GM18526 (cell line): ENCODE measurements around the gene SERPINI1.

Experiments used
- POLR2A ChIP-seq: IDR thresholded peaks from 3 replicates; pipeline ENCODE4 v1.6.1; 2011; ENCODE audit not compliant: insufficient read length; ENCODE audit errors: extremely low read depth

The SERPINI1 gene, protein sequence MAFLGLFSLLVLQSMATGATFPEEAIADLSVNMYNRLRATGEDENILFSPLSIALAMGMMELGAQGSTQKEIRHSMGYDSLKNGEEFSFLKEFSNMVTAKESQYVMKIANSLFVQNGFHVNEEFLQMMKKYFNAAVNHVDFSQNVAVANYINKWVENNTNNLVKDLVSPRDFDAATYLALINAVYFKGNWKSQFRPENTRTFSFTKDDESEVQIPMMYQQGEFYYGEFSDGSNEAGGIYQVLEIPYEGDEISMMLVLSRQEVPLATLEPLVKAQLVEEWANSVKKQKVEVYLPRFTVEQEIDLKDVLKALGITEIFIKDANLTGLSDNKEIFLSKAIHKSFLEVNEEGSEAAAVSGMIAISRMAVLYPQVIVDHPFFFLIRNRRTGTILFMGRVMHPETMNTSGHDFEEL

GRCh38 chr3:167735233-167736138 is at the start of gene SERPINI1:
TSS of gene SERPINI1 (plus strand) at chr3:167735721. CDS start at chr3:167789129, 53,408 bp downstream.
- TF ChIP-seq POLR2A = peak; percentile 77

DNA sequence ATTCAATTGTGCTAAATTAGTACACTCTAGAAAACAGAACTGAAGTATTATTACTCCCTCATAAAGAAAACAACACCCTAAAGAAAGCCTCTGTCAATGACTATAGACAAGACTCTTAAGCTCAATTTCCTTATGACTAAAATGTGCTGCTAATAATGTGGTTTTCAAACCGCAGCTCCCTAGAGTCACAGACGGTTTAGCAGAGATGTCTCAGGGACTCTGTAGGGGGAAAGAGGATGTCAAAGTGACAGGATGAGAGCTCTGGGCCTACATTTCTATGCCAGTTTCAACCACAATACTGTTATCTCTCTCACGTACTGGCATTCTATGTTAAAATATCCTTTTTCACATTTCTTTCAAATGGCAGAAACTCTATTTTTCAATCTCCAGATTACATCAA is 44.2 kb upstream of the SERPINI1 start:
- TF ChIP-seq POLR2A = no peak

GRCh38 chr3:167694121-167694520 is 41.4 kb upstream of the SERPINI1 start:
- TF ChIP-seq POLR2A = no peak

DNA sequence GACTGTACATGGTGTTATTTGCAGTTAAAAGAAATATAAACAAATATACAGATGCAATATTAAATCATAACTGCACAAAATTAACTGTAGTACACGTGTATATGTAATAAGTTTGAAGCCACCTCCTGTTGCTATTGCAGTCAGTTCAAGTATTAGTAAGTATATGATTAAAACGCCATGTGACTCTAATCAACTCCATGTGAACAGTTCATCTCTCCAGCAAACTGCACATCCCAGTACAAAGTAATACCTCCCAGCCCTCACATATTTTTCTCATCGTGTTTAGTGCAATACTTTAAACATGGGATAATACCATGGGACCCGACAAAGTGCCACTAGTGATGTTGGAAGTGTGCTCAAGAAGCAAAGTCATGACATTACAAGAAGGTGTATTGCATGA is 35.5 kb upstream of the SERPINI1 start:
- TF ChIP-seq POLR2A = no peak

DNA sequence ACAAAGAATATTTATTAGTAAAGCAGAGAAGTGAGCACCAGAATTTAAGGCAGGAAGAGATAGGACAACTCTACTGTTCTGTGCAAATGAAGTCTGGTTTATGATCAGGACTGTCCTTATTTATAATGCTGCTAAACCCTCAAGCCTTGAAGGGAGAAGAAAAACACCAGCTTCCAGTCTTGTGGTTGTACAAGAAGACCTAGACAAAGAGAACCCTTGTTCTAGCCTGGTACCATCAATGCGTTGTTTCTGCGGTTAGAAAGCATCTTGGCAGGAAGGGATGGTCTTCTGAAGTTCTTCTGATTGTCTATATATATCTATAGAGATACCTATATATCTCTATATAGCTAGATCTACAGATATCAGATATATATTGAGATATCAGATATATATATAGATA is 34.6 kb upstream of the SERPINI1 start:
- no peak for TF ChIP-seq POLR2A

DNA sequence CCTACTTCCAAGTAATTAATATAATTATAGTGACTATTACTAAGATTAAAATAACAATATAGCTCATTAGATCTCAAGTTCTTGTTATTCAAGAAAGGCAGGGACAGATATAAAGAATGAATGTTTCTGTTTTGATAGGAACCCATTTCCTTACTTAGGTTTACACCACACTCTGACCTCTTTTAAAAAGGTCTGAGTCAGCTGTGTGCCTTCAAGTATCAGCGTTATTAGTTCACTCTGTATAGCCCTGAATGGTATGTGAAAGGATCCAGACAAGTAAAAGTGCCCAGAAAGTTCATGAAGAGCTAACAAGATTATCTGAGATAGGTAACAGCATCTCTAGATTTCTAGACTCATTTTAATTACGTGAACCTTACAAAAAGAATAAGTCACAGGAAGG is 29.7 kb upstream of the SERPINI1 start:
- no peak for TF ChIP-seq POLR2A

DNA sequence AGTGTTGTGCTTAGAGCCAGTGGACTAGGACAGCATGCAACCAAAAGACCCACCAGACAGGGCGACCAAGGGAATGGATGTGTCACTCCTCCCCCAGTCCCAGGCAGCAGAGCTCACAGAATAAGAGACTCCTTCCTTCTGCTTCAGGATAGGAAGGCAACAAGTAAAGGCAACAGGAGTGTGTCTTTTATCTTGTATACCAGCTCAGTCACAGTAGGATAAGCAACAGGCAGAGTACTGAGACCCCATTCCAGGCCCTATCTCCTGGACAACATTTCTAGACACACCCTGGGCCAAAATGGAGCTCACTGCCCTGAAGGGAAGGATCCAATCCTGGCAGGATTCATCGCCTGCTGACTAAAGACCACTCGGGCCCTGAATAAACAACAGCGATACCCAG is 25.8 kb upstream of the SERPINI1 start:
- TF ChIP-seq POLR2A = no peak

DNA sequence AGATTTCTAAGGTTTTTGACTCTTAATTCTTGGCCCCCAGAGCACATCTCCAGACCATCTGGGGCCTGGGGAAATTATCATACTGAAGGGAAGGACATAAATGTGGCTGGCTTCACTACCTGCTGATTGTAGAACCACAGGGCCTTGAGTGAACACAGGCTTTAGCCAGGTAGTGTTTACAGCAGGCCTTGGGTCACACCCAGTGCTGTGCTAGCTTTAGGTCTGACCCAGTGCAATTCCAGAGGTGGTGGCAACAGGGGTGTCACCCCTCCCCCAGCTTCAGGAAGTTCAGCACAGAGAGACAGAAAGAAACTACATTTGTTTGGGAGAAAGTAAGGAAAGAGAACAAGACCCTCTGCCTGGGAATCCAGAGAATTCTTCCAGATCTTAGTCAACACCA is 25.0 kb upstream of the SERPINI1 start:
- TF ChIP-seq POLR2A = no peak

DNA sequence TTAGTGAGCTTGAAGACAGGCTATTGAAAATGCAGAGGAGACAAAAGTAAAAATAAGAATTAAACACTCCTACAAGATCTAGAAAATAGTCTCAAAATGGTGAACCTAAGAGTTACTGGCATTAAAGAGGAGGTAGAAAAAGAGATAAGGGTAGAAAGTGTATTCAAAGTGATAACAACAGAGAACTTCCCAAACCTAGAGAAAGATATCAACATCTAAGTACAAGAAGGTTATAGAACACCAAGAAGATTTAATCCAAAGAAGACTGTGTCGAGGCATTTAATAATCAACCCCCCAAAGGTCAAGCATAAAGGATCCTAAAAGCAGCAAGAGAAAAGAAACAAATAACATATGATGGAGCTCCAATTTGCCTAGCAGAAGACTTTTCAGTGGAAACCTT is 24.1 kb upstream of the SERPINI1 start:
- TF ChIP-seq POLR2A = no peak

- TF ChIP-seq POLR2A = no peak
These were observed 23.1 kb upstream of the SERPINI1 start for GRCh38 chr3:167712445-167712844.

DNA sequence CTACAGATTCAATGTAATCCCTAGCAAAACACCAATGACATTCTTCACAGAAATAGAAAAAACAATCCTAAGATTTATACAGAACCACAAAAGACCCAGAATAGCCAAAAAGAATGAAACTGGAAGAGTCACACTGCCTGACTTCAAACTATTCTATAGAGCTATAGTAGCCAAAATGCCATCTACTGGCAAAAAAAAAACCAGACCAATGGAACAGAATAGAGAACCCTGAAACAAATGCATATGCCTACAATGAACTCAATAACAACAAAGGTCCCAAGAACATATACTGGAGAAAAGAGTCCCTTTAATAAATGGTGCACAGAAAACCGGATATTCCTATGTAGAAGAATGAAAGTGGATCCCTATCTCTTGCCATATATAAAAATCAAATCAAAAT is 20.6 kb upstream of the SERPINI1 start:
- no peak for TF ChIP-seq POLR2A

DNA sequence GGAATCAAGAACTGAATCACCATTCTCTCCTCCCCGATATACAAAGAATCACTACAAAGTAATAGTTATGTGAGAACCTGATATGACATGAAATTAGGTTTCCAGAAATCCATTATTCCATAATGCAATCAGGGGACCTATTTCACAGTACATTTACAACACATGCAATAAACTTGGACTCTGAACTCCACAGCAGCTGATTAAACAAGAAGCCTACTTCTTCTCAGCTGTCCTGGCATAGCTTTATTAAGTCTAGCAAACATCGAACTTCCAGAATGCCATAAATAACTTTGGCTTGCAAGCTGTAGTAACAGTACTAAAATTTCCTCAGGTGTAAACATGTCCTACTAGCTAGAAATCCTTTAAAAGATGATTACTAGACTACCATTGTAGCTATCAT is 18.6 kb upstream of the SERPINI1 start:
- no peak for TF ChIP-seq POLR2A

DNA sequence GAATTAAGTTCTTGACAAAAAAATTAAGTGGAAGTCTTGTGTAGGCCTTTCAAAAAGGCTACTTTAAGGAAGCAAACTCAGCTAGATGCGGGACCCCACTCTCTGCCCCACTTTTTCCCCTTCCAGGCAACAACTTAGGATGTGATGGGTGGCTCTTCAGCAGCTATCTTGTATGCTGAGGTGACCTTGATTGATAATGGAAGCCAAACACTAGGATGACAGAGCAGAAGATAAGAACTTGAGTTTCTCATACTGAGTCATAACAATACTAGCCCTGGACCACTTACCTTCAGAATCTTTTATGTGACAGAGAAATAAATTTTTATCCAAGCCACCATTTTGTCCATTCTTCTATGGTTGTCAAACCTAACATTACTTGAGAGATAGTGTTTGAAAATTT is 16.9 kb upstream of the SERPINI1 start:
- TF ChIP-seq POLR2A = no peak

DNA sequence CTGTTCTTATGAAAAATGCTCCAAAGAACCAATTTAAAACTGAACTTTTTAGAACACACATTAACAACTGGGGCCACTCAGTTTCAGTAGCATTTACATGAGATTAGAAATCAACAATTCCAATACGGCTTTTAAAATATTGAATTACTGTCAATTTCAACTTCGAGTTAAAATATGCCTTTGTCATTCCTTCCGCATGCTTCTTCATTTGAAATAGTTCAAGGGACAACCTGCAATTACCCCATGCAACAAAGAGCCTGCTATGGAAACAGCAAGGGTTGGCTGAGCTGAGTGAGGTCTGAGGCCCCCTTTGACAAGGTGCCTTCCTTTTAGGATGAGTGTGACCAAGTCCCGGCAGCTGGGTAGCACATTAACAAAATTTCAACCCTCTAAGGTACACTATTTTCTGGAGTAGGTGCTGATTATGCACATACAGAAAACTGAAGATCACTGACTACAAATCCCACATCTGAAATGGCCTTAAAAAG is 12.5 kb upstream of the SERPINI1 start:
- no peak for TF ChIP-seq POLR2A

DNA sequence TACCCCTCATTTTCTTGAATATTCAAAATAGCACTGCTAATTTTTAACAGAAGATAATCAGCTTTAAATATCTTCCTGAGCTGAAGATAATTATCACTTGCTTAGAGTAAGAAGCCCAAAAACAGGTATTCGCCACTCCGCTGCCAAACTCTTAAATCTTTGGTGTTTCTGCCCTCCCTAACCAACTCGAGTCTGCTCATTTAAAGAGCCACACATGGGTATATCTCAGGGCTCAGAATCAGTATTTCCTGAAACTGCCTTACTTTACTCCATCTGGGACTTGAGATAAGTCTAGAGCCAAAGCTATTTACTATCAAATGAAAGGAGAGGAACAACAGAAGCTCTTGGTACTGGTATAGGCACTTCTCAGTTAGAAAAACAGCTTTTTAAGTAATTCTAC is 11.6 kb upstream of the SERPINI1 start:
- no peak for TF ChIP-seq POLR2A

DNA sequence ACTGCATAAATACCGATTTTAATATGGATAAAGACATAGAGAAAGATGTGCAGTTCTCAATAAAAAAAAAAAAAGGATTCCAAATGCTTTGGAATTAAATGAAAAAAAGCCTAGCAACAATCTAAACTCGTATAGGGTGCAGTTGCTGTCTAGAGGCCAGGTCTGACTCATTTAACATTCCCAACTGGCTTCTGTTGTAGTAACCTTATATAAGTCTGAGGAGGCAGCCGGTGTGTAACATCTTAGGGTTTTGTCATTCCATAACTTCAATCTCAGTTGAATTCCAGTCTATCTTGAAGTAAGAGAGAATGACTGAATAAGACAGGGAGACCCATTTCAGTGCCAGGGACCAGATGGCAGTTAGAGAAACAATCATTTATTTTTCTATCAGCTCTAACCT is 7.3 kb upstream of the SERPINI1 start:
- no peak for TF ChIP-seq POLR2A

GRCh38 chr3:167728632-167729323 is 6.7 kb upstream of the SERPINI1 start:
- no peak for TF ChIP-seq POLR2A
